Gastroesophageal sphincter (tissue), 3 donors: Measurements from ENCODE around the gene MUSTN1.

ENCODE experiments used
- CTCF ChIP-seq, 4 experiments: fragments of 200-600 bp in 2 of 4; fragments of 450-650 bp in 2 of 4; sonication (generic) in 1 of 4; IDR thresholded peaks; one replicate each; pipeline ENCODE4 v1.5.1; 2017 to 2019; ENCODE audit warnings: antibody characterized with exemption in 4 of 4, mild to moderate bottlenecking in 2 of 4, moderate library complexity in 2 of 4
- EP300 ChIP-seq: sonication (generic); formaldehyde crosslinking; IDR thresholded peaks from one replicate; pipeline ENCODE4 v1.6.1; 2017; ENCODE audit warnings: antibody characterized with exemption, mild to moderate bottlenecking
- POLR2A ChIP-seq, 2 donors: fragments of 450-650 bp; IDR thresholded peaks; one replicate each; pipeline ENCODE4 v1.6.1; 2017; ENCODE audit warnings: antibody characterized with exemption in 2 of 2, mild to moderate bottlenecking in 2 of 2, moderate library complexity in 1 of 2
- POLR2AphosphoS5 ChIP-seq: sonication (generic); formaldehyde crosslinking; IDR thresholded peaks from one replicate; pipeline ENCODE4 v1.6.1; 2017; ENCODE audit warnings: antibody characterized with exemption

DNA sequence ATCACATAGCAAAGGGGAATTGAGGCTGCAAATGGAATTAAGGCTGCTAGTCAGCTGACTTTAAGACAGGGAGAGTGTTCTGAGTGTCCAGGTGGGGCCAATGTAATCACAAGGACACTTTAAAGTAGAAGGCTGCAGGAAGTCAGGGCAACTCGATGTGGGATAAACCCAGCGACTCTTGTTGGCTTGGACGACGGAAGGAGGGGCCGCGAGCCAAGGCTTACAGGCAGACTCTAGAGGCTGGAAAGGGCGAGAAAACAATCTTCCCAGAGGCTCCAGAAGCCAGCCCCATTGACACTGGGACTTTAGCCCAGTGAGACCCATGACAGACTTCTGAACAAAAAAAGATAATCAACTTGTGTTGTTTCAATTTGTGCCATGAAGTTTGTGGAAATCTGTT, 12.9 kb upstream of the MUSTN1 start:
- no peak for TF ChIP-seq CTCF (IDR thresholded peaks at IDR 0.05)
- TF ChIP-seq POLR2A (IDR thresholded peaks at IDR 0.05), result no peak
- TF ChIP-seq POLR2AphosphoS5, result no peak
- no peak for TF ChIP-seq EP300
